LoVo (cell line): ENCODE data around the gene PRSS56.
"Not testable (repeated sequence)": the region's sequence is repeated elsewhere in the genome, so short reads cannot be mapped to it uniquely, and the experiment has no call there.

Source experiments
- DNase-seq: peaks from one replicate; pipeline ENCODE4 v3.0.0-alpha.2; 2016; ENCODE audit warnings: low spot score

The PRSS56 gene

GRCh38 chr2:232541961-232542714 lies 21.9 kb downstream of the PRSS56 start:
- DNase-seq: no peak

- DNase-seq: no peak
Observed at GRCh38 chr2:232542715-232543467, 22.7 kb downstream of the PRSS56 start.

DNA sequence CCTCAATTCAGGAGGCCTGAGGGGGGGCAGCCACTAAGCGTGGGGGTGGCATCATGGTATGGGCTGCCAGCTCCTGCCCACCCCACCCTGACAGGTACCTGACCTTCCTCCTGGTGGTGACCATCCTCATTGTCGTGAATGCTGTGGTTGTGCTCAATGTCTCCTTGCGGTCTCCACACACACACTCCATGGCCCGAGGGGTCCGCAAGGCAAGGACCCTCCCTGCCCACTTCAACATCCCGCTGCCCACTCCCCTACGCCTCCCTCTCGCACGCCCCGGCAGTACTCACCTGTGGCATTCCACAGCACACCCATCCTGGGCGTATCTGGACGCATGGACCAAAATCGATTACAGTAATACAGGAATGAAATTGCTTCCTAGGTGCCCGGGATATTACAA lies 23.3 kb downstream of the PRSS56 start:
- no peak for DNase-seq

GRCh38 chr2:232543928-232544631 lies 23.9 kb downstream of the PRSS56 start:
- DNase-seq: no peak

DNA sequence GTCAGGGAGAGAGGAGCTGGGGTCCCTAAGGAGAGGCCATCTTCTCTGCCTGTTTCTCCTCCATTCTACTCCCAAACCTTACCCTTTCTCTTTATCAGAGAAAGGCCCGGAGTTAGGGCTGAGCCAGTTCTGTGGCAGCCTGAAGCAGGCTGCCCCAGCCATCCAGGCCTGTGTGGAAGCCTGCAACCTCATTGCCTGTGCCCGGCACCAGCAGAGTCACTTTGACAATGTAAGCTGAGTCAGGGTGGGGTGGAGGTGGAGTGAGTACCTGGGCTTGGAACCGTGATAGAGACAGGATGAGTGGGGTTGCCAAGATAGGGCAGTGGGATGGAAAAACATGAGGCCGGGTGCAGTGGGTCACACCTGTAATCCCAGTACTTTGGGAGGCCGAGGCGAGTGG lies 24.5 kb downstream of the PRSS56 start:
- DNase-seq: no peak

DNA sequence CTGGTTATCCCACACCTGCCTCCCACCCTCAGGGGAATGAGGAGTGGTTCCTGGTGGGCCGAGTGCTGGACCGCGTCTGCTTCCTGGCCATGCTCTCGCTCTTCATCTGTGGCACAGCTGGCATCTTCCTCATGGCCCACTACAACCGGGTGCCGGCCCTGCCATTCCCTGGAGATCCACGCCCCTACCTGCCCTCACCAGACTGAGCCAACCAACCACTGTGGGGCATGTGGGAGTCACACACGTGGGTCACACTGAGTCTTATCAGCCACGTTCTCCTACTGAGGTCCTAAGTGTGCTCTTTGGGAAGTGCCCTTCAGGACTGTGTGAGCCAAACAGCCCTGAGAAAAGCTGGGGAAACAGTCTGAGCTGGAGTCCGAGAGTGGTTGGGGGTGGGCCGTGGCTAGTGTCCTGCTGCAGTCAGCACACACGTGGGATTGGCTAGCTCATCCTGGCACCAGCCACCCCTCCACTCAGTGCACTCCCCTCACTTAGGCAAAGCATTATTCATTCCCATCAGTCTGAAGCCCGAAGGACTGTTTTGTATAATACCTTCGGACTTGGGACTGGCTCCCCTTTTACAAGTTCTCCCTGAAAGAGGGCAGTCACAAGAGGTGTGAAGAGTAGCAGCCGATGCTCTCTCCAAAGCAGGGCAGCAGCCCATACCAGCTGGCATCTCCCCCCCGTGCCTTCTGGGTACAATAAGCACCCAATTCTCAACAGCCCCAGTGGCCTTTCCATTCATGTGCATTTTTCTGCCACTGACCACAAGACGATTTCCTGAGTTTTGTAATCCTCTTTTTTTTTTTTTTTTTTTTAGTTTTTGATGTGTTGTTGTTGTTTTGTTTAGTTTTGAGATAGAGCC lies 25.6 kb downstream of the PRSS56 start:
- no peak for DNase-seq

GRCh38 chr2:232547991-232548390 lies 27.8 kb downstream of the PRSS56 start:
- no peak for DNase-seq

- no peak for DNase-seq
Observed at GRCh38 chr2:232549655-232550353, 29.6 kb downstream of the PRSS56 start.

DNA sequence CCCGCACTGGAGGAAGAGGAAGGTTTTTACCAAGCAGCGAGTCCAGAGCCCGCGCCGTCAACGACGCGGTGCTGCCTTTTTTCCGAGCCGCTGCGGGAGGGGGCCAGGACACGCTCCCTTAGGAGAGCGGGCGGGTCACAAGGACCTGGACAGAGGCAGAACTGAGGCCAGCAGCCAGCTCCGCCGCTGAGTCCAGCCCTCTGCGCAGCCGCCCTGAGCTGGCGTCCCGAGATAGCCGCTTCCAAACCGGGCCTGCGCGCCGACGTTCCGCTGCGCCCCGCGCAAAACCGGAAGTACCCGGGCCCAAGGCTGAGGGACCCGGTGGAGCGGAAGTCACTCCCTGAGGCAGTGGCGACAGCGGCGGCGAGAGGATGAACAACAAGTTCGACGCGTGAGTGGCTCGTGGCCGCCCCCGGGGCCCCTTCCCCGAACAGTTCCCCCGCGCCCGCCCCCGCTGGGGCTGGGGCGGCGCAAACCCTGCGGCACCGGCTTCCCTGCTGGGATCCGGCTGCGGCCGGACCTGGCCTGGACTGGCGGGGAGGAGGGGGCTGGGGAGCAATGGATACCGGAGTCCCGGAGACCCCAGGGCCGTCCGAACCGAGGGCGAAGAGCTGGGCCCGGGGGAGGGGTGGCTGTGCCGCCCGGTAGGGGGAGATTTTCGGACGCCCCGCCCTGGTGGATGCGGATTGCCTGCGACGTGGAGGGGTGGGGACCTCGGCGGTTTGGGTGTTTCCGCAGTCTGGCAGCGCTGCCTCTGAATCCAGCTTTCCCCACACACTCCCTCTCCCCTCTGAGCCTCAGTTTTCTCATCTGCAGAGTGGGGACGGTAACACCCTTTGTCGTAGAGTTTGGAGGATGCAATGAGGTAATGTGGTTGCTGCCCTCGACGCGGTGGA lies 30.4 kb downstream of the PRSS56 start, which contains the start of the genes EIF4E2 and TIGD1:
TSS of gene EIF4E2 (plus strand) at position 336 of the 896 bp plus-strand sequence. CDS start at position 372, 36 bp downstream.
TSS of gene TIGD1 (minus strand) at position 204 of the 896 bp plus-strand sequence. CDS start 675 bp downstream, outside the sequence.
- DNase-seq: peak; percentile 94

- DNase-seq: no peak
Observed at GRCh38 chr2:232551250-232551638, 31.1 kb downstream of the PRSS56 start.

- DNase-seq: no peak
Observed at GRCh38 chr2:232551776-232552175, 31.6 kb downstream of the PRSS56 start.

- DNase-seq: no peak
Observed at GRCh38 chr2:232556426-232556825, 36.2 kb downstream of the PRSS56 start.

DNA sequence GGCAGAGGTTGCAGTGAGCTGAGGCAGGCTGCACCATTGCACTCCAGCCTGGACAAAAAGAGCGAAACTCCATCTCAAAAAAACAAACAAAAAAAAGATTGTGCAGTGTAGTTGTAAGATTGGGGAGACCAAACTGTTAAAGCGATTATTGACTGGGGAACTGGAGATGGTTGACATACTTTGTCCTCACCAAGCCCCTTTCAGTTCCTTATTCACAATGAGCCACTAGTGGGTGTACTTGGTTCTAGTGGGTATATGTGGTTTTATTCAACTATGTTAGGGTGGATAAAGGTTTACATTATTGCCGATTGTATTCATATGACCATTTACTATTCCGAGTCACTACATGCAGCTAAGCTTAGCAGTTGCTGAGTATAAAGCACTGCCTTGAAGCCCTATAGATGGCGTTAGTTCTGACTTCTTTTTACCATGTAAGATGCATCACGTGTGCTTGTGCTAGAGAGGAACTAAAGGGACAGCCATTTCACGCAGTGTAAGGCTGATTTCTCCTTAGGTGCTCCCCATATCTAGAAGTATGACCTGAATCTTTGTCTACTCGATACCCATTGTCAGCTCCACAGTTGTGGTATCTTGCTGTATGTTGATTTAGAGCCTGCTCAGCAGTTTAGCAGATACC lies 42.4 kb downstream of the PRSS56 start:
- no peak for DNase-seq

DNA sequence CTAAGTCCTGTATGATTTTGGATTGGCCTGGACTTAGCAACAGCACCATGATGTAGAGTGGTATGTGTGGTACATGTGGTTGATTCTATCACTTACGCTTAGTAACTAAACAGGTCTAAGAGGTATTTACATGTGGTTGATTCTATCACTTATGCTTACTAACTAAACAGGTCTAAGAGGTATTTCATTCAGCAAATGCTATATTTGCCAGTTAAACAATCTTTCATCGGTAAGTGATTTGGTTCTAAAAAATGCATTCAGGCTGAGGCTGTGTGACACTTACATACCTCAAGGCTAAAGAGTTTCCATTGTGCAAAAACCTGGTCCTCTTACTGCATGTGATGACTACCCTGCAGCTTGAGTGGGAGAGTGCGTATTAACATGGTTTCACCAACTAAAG lies 43.4 kb downstream of the PRSS56 start:
- DNase-seq: no peak

- DNase-seq: no peak
Observed at GRCh38 chr2:232567721-232568120, 47.5 kb downstream of the PRSS56 start.

DNA sequence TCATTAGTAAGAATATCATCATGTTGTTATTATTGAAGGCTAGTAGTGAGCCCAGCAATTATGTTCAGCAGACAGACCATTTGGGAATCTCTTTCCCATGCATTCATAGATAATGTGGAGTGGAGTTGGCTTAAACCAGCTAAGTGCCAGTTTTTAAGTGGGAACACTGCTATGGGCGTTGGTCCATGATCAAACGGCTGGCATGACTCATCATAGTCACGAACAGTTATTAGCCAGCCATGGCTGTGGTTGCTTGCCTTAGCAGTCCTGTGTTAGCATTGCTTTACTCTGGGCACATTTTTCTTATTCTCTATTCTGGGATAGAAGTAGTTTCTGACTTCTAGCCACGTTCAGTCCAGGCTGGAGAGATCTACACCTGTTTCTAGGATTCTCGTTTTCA lies 48.0 kb downstream of the PRSS56 start:
- peak; percentile 69 for DNase-seq

- no peak for DNase-seq
Observed at GRCh38 chr2:232569541-232569940, 49.4 kb downstream of the PRSS56 start.

DNA sequence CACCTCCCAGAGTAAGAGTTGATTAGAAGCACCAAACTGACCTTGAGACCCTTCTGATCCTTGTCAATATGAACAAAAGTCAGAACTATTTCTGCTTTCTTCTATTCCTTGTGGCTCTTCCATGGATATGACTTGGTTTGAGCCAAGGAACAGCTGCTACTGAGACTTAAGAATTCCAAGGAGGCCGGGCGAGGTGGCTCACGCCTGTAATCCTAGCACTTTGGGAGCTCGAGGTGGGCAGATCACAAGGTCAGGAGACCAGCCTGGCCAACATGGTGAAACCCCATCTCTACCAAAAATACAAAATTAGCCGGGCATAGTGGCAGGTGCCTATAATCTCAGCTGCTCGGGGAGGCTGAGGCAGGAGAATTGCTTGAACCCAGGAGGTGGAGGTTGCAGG lies 50.3 kb downstream of the PRSS56 start:
- DNase-seq: not testable (repeated sequence)

- DNase-seq: no peak
Observed at GRCh38 chr2:232571026-232571474, 50.9 kb downstream of the PRSS56 start.
